ENCODE results near the gene TRPT1.

Gene TRPT1

DNA sequence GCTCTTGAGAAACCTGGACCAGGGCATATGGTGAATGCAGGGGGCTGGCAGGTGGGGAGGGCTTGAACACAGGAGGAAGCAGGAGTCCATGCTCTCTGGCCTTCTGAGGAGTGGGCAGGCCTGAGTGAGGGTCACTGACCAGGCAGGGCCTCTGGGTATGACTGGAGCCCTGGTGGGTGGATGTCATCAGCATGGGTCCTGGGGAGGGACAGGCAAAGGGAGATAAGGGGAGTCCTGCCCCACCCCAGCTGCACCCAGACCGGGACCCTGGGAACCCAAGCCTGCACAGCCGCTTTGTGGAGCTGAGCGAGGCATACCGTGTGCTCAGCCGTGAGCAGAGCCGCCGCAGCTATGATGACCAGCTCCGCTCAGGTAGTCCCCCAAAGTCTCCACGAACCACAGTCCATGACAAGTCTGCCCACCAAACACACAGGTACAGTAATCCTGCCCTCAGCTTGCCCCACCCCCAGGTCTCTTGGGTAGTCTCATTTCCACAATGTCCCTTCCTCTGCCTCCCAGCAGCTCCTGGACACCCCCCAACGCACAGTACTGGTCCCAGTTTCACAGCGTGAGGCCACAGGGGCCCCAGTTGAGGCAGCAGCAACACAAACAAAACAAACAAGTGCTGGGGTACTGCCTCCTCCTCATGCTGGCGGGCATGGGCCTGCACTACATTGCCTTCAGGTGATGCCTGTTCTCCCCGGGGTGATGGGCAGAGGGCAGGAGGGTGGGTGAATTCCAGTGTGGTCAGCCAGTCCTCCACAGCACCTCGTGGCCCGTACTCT lies 6.4 kb upstream of the TRPT1 start:
- H3K4me3 Mint-ChIP-seq = peak overlapping the region; percentile 81
- H3K36me3 Mint-ChIP-seq (ENCODE audit: low read depth) = no peaks in the 10 kb centered on the region
- H3K9me3 Mint-ChIP-seq = no peaks in the 10 kb centered on the region
- peaks cover 55% of the 10 kb centered on the region for H3K4me1 Mint-ChIP-seq
- DNase-seq (no peak), ATAC-seq (no peak)
- H3K27ac Mint-ChIP-seq = no peak overlapping the region
- no peaks in the 10 kb centered on the region for H3K27me3 Mint-ChIP-seq

DNA sequence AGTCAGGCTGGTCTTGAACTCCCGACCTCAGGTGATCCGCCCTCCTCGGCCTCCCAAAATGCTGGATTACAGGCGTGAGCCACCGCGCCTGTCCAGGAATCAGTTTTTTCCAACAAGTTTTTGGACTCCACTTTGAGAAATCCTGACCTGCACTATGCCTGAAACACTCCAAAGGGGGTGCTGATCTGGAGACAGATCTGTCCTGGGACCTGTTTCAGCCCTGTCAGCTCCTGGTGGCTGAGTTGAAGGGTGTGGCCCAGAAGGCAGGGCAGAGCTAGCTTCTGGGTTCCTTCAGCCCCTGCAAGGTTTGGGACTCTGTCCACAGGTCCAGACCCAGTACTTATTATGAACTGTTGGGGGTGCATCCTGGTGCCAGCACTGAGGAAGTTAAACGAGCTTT lies 5.6 kb upstream of the TRPT1 start:
- DNase-seq (no peak), ATAC-seq (no peak)
- peaks cover 61% of the 10 kb centered on the region for H3K4me1 Mint-ChIP-seq
- H3K27ac Mint-ChIP-seq = no peak overlapping the region
- H3K36me3 Mint-ChIP-seq (ENCODE audit: low read depth) = peaks cover 2% of the 10 kb centered on the region
- peak overlapping the region; percentile 81 for H3K4me3 Mint-ChIP-seq
- H3K27me3 Mint-ChIP-seq = no peaks in the 10 kb centered on the region
- no peaks in the 10 kb centered on the region for H3K9me3 Mint-ChIP-seq

DNA sequence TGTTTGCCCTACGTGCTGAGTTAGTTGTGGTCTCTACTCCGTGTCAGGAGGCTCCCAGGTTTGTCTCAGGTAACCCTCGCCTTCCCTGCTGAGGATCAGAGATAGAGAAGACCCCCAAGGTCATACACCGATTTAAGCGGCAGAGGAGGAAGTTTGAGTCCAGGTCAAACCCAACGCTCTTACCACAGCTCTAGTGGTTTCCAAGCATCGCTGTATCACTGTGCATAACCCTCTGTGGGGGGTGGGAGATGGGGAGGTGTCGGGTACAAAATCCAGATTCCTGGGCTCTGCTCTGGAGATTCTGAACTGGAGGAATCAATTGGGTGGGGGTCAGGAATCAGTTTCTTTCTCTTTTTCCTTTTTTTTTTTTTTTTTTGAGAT lies 5.0 kb upstream of the TRPT1 start:
- Mint-ChIP-seq H3K27ac (peak overlapping the region; percentile 69), H3K4me1 (peaks cover 59% of the 10 kb centered on the region)

DNA sequence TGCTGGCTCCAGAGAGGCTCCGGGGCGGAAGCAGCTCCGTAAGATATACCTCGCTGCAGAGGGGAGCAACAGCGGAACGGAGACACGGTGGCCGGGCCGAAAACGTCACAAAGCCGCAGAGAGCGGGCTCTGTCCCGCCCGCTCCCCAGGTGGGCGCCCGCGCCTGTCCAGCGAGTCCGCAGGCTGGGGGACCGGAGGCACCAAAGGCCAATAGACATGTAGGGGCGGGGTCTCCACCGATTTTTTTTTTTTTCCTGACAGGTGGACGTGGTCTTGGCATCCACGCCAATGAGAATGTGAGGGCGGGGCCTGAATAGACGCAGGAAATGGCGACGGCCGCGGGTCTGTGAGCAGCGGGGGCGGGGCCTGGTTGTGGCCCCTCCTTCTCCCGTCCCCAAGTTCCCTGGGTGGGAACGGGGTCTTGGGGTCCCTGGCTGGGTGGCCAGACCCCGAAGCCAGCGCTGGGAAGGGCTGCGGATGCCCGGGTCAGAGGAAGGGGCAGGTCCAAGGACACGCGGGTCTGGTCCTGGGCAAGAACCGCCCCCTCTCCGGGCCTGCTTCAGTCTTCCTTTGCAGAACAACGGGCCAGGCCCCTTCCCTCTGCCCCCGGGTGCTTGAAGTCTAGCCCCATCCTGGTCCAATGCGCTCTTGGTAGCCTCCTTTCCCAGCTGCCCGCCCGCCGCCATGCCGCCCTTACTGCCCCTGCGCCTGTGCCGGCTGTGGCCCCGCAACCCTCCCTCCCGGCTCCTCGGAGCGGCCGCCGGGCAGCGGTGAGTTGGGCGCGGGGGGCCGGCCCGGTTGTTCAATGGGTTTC lies 4.4 kb upstream of the TRPT1 start, which contains the start of gene DNAJC4:
DNAJC4 (plus strand) TSS at position 378 of the 814 bp plus-strand sequence; CDS start at position 685, 307 bp downstream.
- H3K4me3 Mint-ChIP-seq = peak within 1 kb of the TSS; percentile 81
- no peaks in the 10 kb centered on the region for H3K27me3 Mint-ChIP-seq
- H3K27ac Mint-ChIP-seq = peak within 1 kb of the TSS; percentile 69
- DNase-seq = peak; percentile 92
- H3K4me1 Mint-ChIP-seq = peaks cover 57% of the 10 kb centered on the region
- H3K36me3 Mint-ChIP-seq (ENCODE audit: low read depth) = peaks cover 2% of the 10 kb centered on the region
- H3K9me3 Mint-ChIP-seq = no peaks in the 10 kb centered on the region
- ATAC-seq = peak; percentile 35

More for the DNA sequence above, 5.0 kb upstream of the TRPT1 start:
- ATAC-seq = no peak
- H3K27me3 Mint-ChIP-seq = no peaks in the 10 kb centered on the region
- DNase-seq = no peak
- H3K9me3 Mint-ChIP-seq = no peaks in the 10 kb centered on the region
- peaks cover 2% of the 10 kb centered on the region for H3K36me3 Mint-ChIP-seq (ENCODE audit: low read depth)
- H3K4me3 Mint-ChIP-seq = peak overlapping the region; percentile 81

DNA sequence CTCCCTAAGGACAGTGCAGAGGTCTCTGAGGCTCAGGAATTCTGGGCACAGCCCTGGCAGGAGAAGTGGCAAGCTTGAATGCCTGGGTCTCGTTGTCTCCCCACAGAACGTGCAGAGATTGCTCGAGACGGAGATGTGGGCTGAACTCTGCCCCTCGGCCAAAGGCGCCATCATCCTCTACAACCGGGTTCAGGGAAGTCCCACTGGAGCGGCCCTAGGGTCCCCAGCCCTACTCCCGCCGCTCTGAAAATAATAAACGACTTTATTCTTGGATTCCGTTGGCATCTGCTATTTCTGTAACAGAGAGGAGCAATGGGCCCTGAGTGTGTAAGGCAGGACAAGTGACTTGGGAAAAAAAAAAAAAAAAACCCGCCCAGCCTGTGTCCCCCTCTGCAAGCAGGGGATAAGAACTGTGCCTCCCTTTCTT lies 3.8 kb upstream of the TRPT1 start:
- Mint-ChIP-seq H3K9me3 (no peaks in the 10 kb centered on the region), H3K27ac (peak overlapping the region; percentile 42), H3K27me3 (no peaks in the 10 kb centered on the region), H3K4me1 (peaks cover 59% of the 10 kb centered on the region), H3K4me3 (peak overlapping the region; percentile 81), H3K36me3 (ENCODE audit: low read depth) (peaks cover 2% of the 10 kb centered on the region)
- ATAC-seq = no peak
- DNase-seq = no peak

- Mint-ChIP-seq H3K27ac (peak overlapping the region; percentile 42), H3K27me3 (no peaks in the 10 kb centered on the region), H3K4me1 (peaks cover 61% of the 10 kb centered on the region), H3K9me3 (no peaks in the 10 kb centered on the region), H3K36me3 (ENCODE audit: low read depth) (peaks cover 2% of the 10 kb centered on the region), H3K4me3 (peak overlapping the region; percentile 81)
- no peak for ATAC-seq
- DNase-seq = no peak
Measured at GRCh38 chr11:64229090-64229743, 3.2 kb upstream of the TRPT1 start.

GRCh38 chr11:64227405-64227956 lies 1.5 kb upstream of the TRPT1 start:
- no peaks in the 10 kb centered on the region for H3K9me3 Mint-ChIP-seq
- ATAC-seq (no peak), DNase-seq (no peak)
- H3K27me3 Mint-ChIP-seq = no peaks in the 10 kb centered on the region
- H3K4me3 Mint-ChIP-seq = peak overlapping the region; percentile 83
- peaks cover 2% of the 10 kb centered on the region for H3K36me3 Mint-ChIP-seq (ENCODE audit: low read depth)
- peaks cover 57% of the 10 kb centered on the region for H3K4me1 Mint-ChIP-seq
- H3K27ac Mint-ChIP-seq = peak overlapping the region; percentile 78

DNA sequence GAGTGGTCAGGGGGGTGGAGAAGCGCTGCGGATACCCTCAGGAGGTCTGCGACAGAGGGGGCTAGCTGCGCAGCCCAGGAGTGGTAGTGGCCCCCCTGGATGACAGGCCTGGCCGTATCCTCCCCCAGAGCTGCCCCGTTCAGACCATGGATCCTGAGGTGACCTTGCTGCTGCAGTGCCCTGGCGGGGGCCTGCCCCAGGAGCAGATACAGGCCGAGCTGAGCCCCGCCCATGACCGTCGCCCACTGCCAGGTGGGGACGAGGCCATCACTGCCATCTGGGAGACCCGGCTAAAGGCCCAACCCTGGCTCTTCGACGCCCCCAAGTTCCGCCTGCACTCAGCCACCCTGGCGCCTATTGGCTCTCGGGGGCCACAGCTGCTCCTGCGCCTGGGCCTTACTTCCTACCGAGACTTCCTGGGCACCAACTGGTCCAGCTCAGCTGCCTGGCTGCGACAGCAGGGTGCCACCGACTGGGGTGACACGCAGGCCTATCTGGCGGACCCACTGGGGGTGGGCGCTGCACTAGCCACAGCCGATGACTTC lies 593 bp upstream of the TRPT1 start:
- peak overlapping the region; percentile 83 for H3K4me3 Mint-ChIP-seq
- no peaks in the 10 kb centered on the region for H3K9me3 Mint-ChIP-seq
- H3K36me3 Mint-ChIP-seq (ENCODE audit: low read depth) = peaks cover 5% of the 10 kb centered on the region
- H3K27ac Mint-ChIP-seq = peak overlapping the region; percentile 78
- H3K27me3 Mint-ChIP-seq = no peaks in the 10 kb centered on the region
- ATAC-seq (peak; percentile 50), DNase-seq (peak; percentile 74)
- peaks cover 50% of the 10 kb centered on the region for H3K4me1 Mint-ChIP-seq

DNA sequence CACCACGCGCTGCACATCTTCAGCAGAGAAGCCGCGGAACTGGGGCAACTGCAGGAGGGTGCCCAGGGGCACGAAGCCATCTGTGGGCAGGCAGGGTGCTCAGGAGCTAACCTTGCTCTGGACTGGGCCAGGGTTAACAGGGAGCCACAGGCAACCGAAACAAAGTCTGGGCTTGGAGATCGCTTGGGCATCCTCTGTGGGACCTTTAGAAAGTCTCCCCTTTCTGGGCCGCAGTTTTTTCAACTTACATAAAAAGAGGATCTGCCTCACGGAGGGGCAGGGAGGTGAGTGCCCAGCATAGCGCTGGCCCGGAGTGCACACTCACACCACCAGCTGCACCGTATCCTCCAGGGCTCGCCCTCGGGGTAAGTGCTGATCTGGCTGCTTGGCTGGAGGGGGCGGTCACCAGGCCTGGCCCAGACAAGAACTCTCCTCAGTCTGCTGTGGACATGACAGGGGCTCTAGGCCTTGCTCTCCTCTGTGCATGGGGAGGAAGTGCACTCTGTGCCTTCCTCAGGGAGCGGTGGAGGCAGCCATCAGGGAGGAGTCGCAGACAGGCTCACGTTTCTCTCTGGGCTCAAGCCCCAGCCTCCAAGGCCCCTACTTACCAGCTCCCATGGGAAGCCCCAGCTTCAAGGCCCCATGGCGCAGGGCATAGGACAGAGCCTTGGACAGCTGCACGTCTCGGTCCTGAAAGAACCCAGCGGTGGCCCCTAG lies 937 bp downstream of the TRPT1 start:
- Mint-ChIP-seq H3K27me3 (no peaks in the 10 kb centered on the region), H3K27ac (peak overlapping the region; percentile 81), H3K36me3 (ENCODE audit: low read depth) (peaks cover 11% of the 10 kb centered on the region), H3K9me3 (no peaks in the 10 kb centered on the region), H3K4me3 (peak overlapping the region; percentile 83), H3K4me1 (peaks cover 41% of the 10 kb centered on the region)
- peak; percentile 1 for ATAC-seq
- DNase-seq = no peak

- peak overlapping the region; percentile 67 for H3K27ac Mint-ChIP-seq
- DNase-seq (no peak), ATAC-seq (no peak)
- no peaks in the 10 kb centered on the region for H3K9me3 Mint-ChIP-seq
- no peaks in the 10 kb centered on the region for H3K27me3 Mint-ChIP-seq
- peaks cover 12% of the 10 kb centered on the region for H3K36me3 Mint-ChIP-seq (ENCODE audit: low read depth)
- H3K4me1 Mint-ChIP-seq = peaks cover 35% of the 10 kb centered on the region
- peak overlapping the region; percentile 83 for H3K4me3 Mint-ChIP-seq
Measured at GRCh38 chr11:64224151-64224890, 1.7 kb downstream of the TRPT1 start.

DNA sequence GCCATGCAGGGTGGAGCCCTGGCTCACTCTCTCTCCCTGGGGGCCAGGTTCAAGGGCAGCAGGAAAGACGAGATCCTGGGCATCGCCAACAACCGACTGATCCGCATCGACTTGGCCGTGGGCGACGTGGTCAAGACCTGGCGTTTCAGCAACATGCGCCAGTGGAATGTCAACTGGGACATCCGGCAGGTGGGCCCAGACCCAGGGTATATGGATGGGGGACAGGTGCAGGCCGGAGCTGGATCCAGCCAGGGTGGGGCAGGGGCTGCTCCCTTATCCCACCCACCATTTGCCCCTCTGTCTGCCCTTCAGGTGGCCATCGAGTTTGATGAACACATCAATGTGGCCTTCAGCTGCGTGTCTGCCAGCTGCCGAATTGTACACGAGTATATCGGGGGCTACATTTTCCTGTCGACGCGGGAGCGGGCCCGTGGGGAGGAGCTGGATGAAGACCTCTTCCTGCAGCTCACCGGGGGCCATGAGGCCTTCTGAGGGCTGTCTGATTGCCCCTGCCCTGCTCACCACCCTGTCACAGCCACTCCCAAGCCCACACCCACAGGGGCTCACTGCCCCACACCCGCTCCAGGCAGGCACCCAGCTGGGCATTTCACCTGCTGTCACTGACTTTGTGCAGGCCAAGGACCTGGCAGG lies 2.9 kb downstream of the TRPT1 start:
- no peak overlapping the region for H3K4me3 Mint-ChIP-seq
- ATAC-seq (no peak), DNase-seq (no peak)
- H3K9me3 Mint-ChIP-seq = no peaks in the 10 kb centered on the region
- no peaks in the 10 kb centered on the region for H3K27me3 Mint-ChIP-seq
- H3K36me3 Mint-ChIP-seq (ENCODE audit: low read depth) = peaks cover 20% of the 10 kb centered on the region
- H3K27ac Mint-ChIP-seq = no peak overlapping the region
- H3K4me1 Mint-ChIP-seq = peaks cover 26% of the 10 kb centered on the region

DNA sequence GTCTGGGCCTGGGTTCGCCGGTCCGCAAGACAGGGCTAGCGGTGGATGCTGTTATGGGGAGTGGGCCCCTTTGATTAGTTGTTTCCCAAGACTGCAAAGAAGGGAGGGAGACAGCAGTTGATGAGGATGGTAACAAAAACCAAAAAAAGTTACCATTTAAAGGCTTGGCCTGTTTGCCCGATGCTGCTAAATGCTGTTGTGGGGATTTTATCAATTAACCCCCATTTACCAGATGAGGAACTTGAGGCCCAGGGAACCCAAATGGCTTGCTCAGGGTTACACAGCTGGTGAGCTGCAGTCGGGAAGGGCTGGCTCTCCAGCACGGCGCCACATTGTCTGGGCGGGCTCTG lies 3.4 kb downstream of the TRPT1 start:
- H3K9me3 Mint-ChIP-seq = no peaks in the 10 kb centered on the region
- peaks cover 22% of the 10 kb centered on the region for H3K36me3 Mint-ChIP-seq (ENCODE audit: low read depth)
- H3K27me3 Mint-ChIP-seq = no peaks in the 10 kb centered on the region
- DNase-seq (no peak), ATAC-seq (no peak)
- H3K4me1 Mint-ChIP-seq = peaks cover 21% of the 10 kb centered on the region
- H3K27ac Mint-ChIP-seq = no peak overlapping the region
- no peak overlapping the region for H3K4me3 Mint-ChIP-seq

DNA sequence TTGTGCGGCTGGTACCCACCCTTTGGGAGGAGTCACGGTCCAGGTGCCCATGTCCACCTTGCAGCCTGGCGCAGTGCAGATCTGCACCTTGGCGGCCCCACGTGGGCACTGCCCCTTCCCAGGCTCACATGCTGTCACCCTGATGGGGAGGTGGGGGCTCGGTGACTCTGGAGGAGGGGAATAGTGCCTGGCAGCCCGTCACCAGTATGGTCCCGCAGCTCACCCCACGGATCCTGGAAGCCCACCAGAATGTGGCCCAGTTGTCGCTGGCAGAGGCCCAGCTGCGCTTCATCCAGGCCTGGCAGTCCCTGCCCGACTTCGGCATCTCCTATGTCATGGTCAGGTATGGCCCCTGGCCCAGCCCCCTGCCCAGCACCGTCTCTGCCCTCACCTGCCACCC lies 5.2 kb downstream of the TRPT1 start:
- Mint-ChIP-seq H3K9me3 (no peaks in the 10 kb centered on the region), H3K4me1 (peaks cover 12% of the 10 kb centered on the region), H3K36me3 (ENCODE audit: low read depth) (peaks cover 28% of the 10 kb centered on the region), H3K27ac (no peak overlapping the region), H3K27me3 (no peaks in the 10 kb centered on the region), H3K4me3 (no peak overlapping the region)
- DNase-seq (no peak), ATAC-seq (no peak)

Measured in activated naive CD8-positive, alpha-beta T cell treated with anti-CD3 and anti-CD28 coated beads, Interleukin-2, amount 50 U/mL, for 24 hours (primary cell).